DLD1 (cell line): Measurements from ENCODE around the gene OAS3.
"Not testable (repeated sequence)": the region's sequence is repeated elsewhere in the genome, so short reads cannot be mapped to it uniquely, and the experiment has no call there.

Source experiments
- in situ Hi-C: cut with HindIII; loops from 2 replicates; pipeline ENCODE4 v1.10.0; 2017; ENCODE audit warnings: low sequenced_read_pairs

The OAS3 gene

DNA sequence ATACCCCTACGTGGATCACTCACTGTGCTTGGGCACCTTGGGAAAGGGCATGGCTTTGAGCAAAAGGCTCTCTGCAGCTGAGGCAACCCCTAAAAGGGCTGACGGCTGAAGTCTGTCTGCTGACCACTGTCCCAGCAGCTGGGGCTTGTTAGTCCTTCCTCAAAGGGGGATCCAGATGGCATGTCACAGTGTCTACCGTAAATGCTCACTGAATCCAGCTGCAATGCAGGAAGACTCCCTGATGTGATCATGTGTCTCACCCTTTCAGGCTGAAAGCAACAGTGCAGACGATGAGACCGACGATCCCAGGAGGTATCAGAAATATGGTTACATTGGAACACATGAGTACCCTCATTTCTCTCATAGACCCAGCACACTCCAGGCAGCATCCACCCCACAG, 19.2 kb upstream of the OAS3 start:
- in situ Hi-C loops, result no loop called here

- in situ Hi-C loops, result no loop called here
Observed at GRCh38 chr12:112924986-112925385, 13.3 kb upstream of the OAS3 start.

GRCh38 chr12:112926416-112927033, 11.7 kb upstream of the OAS3 start:
- in situ Hi-C loops, result not testable (repeated sequence)

- in situ Hi-C loops, result no loop called here
Observed at GRCh38 chr12:112927475-112927874, 10.8 kb upstream of the OAS3 start.

DNA sequence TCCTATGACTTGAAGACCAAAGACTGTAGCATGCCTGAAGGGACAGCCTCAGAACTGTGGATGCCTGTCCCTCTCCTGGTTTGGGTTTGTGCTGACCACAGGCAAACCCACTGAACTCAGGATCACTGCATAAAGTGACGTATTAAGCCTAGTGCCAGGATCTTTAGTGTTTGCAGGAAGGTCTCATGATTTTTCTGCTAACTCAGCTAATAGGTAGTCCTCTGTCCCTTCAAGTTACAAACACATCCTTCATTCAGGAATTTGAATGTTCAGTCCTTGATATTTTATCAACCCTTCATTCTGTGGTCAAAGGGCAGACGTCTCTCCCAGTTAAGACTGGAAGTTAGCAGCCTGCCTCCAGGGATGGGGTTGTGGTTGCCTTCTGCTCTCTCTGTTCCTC, 10.3 kb upstream of the OAS3 start:
- in situ Hi-C loops, result no loop called here

- in situ Hi-C loops, result no loop called here
Observed at GRCh38 chr12:112928978-112929377, 9.3 kb upstream of the OAS3 start.

DNA sequence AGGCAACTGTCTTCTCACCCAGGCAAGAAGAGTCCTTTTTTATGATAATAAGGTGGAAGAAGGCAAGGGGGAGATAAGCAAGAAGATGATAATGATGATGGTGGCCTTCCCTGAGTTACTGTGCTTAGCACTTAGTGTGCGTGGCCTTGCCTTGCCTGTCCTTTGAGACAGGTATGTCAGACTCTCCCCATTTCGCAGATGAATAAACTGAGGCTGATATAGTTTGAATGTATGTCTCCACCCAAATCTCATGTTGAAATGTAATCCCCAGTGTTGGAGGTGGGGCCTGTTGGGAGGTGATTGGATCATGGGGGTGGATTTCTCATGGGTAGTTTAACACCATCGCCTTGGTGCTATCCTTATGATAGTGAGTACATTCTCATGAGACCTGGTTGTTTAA, 8.6 kb upstream of the OAS3 start:
- in situ Hi-C loops, result no loop called here

DNA sequence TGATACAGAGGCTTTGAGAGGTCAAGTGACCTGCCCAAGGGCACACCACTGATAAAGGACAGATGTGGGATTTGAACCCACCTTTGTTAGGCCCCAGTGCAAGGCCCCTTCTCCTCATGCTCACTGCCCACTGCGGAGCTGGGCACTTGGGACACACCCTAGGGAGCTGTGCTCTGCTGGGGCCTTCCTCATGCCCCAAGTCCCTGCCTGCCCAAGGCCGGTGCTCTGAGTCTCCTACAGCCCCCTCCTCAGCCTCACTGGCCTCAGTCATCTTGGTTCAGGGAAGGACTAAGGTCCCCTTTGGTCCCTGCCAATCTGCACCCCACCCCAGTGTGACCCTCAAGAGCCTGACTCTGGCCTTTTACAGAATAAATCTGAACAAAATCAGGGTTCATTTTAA, 7.9 kb upstream of the OAS3 start:
- in situ Hi-C loops, result no loop called here

DNA sequence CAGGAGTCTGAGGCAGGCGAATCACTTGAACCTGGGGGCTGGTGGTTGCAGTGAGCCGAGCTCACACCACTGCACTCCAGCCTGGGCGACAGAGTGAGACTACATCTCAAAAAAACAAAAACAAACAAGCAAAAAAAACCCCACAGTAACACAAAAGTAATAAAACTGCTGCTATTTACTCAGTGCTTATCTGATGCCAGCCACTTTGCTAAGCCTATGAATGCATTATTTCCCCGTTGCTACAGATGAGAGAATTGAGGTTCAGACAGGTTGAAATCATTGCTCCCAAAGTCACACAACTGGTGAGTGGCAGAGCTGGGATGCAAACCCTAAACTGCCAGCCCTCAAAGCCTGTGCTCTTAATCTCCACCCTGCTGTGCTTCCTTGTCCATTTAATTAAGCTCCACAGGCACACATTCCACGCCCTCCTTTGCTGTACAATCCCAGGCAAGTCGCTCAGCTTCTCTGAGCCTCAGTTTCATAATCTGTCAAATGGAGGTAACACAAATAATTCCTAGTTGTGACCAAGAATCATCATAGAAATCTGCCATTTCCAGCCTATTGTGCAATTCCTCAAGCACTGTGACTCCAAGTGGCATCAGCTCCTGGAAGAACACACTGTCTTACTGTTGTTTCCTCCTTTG, 5.7 kb upstream of the OAS3 start:
- in situ Hi-C loops, result no loop called here

- in situ Hi-C loops, result no loop called here
Observed at GRCh38 chr12:112933129-112933505, 5.2 kb upstream of the OAS3 start.

DNA sequence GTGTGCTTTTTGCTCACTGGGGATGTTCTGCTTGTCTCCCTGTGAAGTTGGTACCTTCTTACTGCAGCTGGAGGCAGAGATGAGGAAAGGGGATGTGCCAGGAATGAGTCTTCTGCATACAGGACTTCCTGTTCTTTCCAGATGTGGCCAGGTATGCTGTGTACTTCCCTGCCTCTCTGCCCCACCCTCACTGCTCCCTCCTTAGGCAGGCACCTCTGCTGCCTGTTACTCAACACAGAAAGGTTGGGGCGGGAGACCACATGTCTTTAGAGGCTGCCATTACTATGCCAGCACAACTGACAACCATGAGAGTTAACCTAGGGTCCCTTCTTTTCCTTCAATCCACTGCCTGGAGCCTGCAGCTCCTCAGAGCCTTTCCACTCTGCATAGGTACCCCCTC, 2.0 kb upstream of the OAS3 start:
- in situ Hi-C loops, result no loop called here

- in situ Hi-C loops, result no loop called here
Observed at GRCh38 chr12:112936927-112937326, 1.3 kb upstream of the OAS3 start.

DNA sequence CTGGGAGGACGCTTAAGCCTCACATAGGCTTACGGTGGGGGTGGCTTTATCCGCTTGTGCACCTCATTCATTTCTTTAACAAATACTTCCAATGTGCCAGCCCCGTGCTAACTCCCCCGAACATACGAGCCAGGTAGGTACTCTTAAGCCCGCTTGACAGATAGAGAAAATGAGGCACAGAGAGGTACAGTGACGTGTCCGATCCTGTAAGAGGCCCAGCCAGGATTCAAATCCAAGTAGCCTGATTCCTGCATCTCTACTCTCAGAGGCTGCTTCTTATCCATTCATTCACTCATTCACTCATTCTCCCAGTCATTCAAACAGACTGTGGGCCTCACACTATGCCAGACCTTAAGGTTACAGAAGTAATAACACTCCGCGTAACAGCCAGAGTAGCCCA, 477 bp downstream of the OAS3 start:
- in situ Hi-C loops, result no loop called here

DNA sequence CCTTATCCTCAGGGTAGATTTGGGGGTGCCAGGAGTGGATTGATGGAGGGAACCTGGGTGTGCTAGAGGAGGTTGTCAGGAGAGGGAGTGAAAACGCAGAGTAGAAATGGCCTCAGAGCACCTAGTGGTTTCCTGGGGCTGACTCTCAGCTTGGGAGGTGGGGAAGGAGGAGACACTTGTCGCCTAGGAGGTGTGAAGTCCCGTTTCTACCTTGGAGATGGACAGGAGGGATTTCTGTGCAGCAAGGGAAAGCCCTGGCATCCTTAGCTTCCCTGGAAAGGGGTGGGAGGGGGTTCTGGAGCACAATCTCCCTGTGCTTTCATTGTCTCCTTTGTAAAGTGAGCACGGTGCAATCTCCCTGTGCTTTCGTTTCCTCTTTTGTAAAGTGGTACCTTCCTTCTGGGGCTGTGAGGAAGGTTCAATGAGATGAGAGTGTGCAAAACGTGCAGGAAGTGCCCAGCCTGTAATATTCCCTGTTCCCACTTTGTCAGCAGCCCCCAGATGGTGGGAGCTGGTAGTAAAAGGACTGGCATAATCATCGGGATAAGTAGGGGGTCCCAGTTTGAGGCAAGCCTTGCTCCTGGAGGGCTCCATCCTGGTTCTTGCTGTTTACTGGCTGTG, 1.6 kb downstream of the OAS3 start:
- in situ Hi-C loops, result no loop called here

DNA sequence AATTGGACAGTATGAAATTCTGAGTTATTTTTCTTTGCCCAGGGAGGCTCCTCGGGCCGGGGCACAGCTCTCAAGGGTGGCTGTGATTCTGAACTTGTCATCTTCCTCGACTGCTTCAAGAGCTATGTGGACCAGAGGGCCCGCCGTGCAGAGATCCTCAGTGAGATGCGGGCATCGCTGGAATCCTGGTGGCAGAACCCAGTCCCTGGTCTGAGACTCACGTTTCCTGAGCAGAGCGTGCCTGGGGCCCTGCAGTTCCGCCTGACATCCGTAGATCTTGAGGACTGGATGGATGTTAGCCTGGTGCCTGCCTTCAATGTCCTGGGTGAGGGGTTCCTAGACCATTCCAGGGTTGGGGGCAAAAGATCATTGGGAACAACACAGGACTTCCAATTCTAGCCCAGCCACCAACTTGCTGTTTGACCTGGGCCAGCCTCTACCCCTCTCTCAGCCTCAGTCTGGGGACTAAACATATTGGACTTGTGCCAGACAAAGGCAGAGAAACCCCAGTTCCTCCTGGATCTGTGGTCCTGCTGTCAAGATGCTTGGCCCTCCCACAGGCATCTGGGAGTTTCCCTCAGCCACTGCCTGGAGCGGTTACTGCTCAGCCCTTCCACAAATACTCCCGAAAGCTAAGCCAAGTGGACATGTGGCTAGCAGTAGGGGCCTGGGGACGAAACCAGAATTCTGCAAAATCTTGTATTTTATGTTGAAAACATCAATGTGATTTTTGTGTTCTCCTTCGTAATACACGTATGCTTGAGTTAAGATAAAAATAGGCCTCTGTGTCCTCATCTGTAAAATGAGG, 3.5 kb downstream of the OAS3 start:
- in situ Hi-C loops, result no loop called here

GRCh38 chr12:112942572-112942971, 4.3 kb downstream of the OAS3 start:
- in situ Hi-C loops, result no loop called here

DNA sequence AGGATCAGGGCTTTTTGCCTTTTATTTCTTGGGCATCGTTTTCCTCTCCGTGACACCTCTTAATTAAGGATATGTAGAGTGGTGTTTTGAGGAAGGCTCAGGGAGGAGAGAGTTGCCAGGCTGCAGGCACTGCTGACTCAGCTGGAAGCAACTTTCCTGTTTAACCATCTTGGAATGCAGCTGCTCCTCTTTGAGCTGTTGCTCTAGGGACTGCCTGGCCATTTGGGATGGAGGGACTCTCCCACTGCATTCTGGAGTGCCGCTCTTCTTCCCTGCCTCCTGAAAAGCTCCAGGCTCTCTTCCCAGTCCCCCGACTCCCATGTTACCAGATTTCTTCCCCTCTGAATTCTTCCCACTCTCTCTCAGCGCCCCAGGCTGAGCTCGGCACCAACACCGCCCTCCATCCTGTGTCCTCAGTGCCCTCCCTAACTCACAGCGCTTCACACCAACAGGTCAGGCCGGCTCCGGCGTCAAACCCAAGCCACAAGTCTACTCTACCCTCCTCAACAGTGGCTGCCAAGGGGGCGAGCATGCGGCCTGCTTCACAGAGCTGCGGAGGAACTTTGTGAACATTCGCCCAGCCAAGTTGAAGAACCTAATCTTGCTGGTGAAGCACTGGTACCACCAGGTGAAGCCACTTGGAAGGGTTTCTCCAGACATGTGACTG, 5.9 kb downstream of the OAS3 start:
- in situ Hi-C loops, result no loop called here

- in situ Hi-C loops, result no loop called here
Observed at GRCh38 chr12:112945515-112945914, 7.2 kb downstream of the OAS3 start.

GRCh38 chr12:112946236-112947000, 8.1 kb downstream of the OAS3 start:
- in situ Hi-C loops, result no loop called here

GRCh38 chr12:112947314-112947713, 9.0 kb downstream of the OAS3 start:
- in situ Hi-C loops, result no loop called here

- in situ Hi-C loops, result no loop called here
Observed at GRCh38 chr12:112947761-112948160, 9.5 kb downstream of the OAS3 start.
